Measurements from ENCODE around the gene BTBD9. TPM values are rescaled to one million over a fixed set of nuclear protein-coding genes. Genes with fewer than 3 reads are reported as not detected.
A peak's percentile ranks its signal among the peaks of the same experiment; 100 is the strongest.

BTBD9 gene
- total and polyA plus RNA-seq, 4 experiments from 2014 or later = 5.2 to 40.4 (median 32.3) TPM

- peaks cover 35 to 44% of the 10 kb centered on the region in 2 donors for H3K36me3 Mint-ChIP-seq
- H3K4me3 ChIP-seq (ENCODE audit: low read length in 2 of 2) = no peak overlapping the region
- no peak overlapping the region for H3K27ac ChIP-seq (ENCODE audit: low read depth, low read length)
- no peaks in the 10 kb centered on the region for H3K36me3 ChIP-seq (ENCODE audit: insufficient read depth, low read length)
- H3K27me3 ChIP-seq (ENCODE audit: insufficient read depth, low read length) = no peaks in the 10 kb centered on the region
- ChIA-PET CTCF (ENCODE audit: partially characterized antibody) (no interaction called here), POLR2A (ENCODE audit: partially characterized antibody) (no interaction called here)
- H3K4me3 Mint-ChIP-seq = no peak overlapping the region
- intact Hi-C loops (cut with micrococcal nuclease) = no loop called here
- H3K4me1 ChIP-seq (ENCODE audit: insufficient read depth, low read length) = no peaks in the 10 kb centered on the region
- no peak overlapping the region for H3K27ac Mint-ChIP-seq
- peaks cover 0 to 4% (median 3%) of the 10 kb centered on the region in 4 donors for H3K4me1 Mint-ChIP-seq
- no peaks in the 10 kb centered on the region for H3K9me3 ChIP-seq (ENCODE audit: control insufficient read depth in 1 of 2, low read length in 2 of 2)
- no peak for DNase-seq
- H3K9me3 Mint-ChIP-seq = no peaks in the 10 kb centered on the region
- H3K27me3 Mint-ChIP-seq = no peaks in the 10 kb centered on the region
Observed at GRCh38 chr6:38283734-38284362, 355.9 kb downstream of the BTBD9 start.

GRCh38 chr6:38282911-38283310 is 356.8 kb downstream of the BTBD9 start:
- no peaks in the 10 kb centered on the region for H3K36me3 ChIP-seq (ENCODE audit: insufficient read depth, low read length)
- H3K27me3 ChIP-seq (ENCODE audit: insufficient read depth, low read length) = no peaks in the 10 kb centered on the region
- H3K4me1 ChIP-seq (ENCODE audit: insufficient read depth, low read length) = no peaks in the 10 kb centered on the region
- H3K27ac Mint-ChIP-seq = peak overlapping the region in 1 of 7 donors; percentile 20
- peaks cover 38 to 47% of the 10 kb centered on the region in 2 donors for H3K36me3 Mint-ChIP-seq
- H3K27ac ChIP-seq (ENCODE audit: low read depth, low read length) = no peak overlapping the region
- intact Hi-C loops (cut with micrococcal nuclease) = no loop called here
- H3K4me3 ChIP-seq (ENCODE audit: low read length in 2 of 2) = no peak overlapping the region
- POLR2A ChIA-PET (ENCODE audit: partially characterized antibody) = no interaction called here
- no peak for DNase-seq
- CTCF ChIA-PET (ENCODE audit: partially characterized antibody) = no interaction called here
- H3K9me3 ChIP-seq (ENCODE audit: control insufficient read depth in 1 of 2, low read length in 2 of 2) = no peaks in the 10 kb centered on the region
- no peaks in the 10 kb centered on the region for H3K9me3 Mint-ChIP-seq
- H3K4me1 Mint-ChIP-seq = peaks cover 0 to 4% (median 3%) of the 10 kb centered on the region in 4 donors
- H3K4me3 Mint-ChIP-seq = no peak overlapping the region
- no peaks in the 10 kb centered on the region for H3K27me3 Mint-ChIP-seq

GRCh38 chr6:38281126-38281525 is 358.6 kb downstream of the BTBD9 start:
- no peak overlapping the region for H3K27ac ChIP-seq (ENCODE audit: low read depth, low read length)
- ChIA-PET POLR2A (ENCODE audit: partially characterized antibody) (no interaction called here), CTCF (ENCODE audit: partially characterized antibody) (interaction anchor here (0.5 kb wide), 1 partner anchor 72 kb away, joined by 3 read pairs; no protein-coding TSS in a partner anchor)
- H3K9me3 ChIP-seq (ENCODE audit: control insufficient read depth in 1 of 2, low read length in 2 of 2) = no peaks in the 10 kb centered on the region
- no peaks in the 10 kb centered on the region for H3K4me1 ChIP-seq (ENCODE audit: insufficient read depth, low read length)
- Mint-ChIP-seq H3K4me3 (no peak overlapping the region), H3K4me1 (peaks cover 0 to 4% (median 3%) of the 10 kb centered on the region in 4 donors), H3K27me3 (no peaks in the 10 kb centered on the region), H3K9me3 (peaks cover 0 to 4% (median 0%) of the 10 kb centered on the region in 8 donors), H3K27ac (peak overlapping the region in 1 of 7 donors; percentile 79), H3K36me3 (peaks cover 35 to 43% of the 10 kb centered on the region in 2 donors)
- H3K27me3 ChIP-seq (ENCODE audit: insufficient read depth, low read length) = no peaks in the 10 kb centered on the region
- no peak for DNase-seq
- H3K36me3 ChIP-seq (ENCODE audit: insufficient read depth, low read length) = no peaks in the 10 kb centered on the region
- H3K4me3 ChIP-seq (ENCODE audit: low read length in 2 of 2) = no peak overlapping the region
- intact Hi-C loops (cut with micrococcal nuclease) = no loop called here

GRCh38 chr6:38279963-38280588 is 359.7 kb downstream of the BTBD9 start:
- intact Hi-C loops (cut with micrococcal nuclease) = no loop called here
- H3K4me3 ChIP-seq (ENCODE audit: low read length in 2 of 2) = no peak overlapping the region
- H3K27ac ChIP-seq (ENCODE audit: low read depth, low read length) = no peak overlapping the region
- CTCF ChIA-PET (ENCODE audit: partially characterized antibody) = no interaction called here
- no peaks in the 10 kb centered on the region for H3K27me3 ChIP-seq (ENCODE audit: insufficient read depth, low read length)
- H3K36me3 Mint-ChIP-seq = peaks cover 29 to 35% of the 10 kb centered on the region in 2 donors
- no peaks in the 10 kb centered on the region for H3K4me1 ChIP-seq (ENCODE audit: insufficient read depth, low read length)
- H3K9me3 ChIP-seq (ENCODE audit: control insufficient read depth in 1 of 2, low read length in 2 of 2) = no peaks in the 10 kb centered on the region
- H3K4me1 Mint-ChIP-seq = peaks cover 0 to 3% (median under 1%) of the 10 kb centered on the region in 4 donors
- peaks cover 0 to 4% (median 0%) of the 10 kb centered on the region in 8 donors for H3K9me3 Mint-ChIP-seq
- POLR2A ChIA-PET (ENCODE audit: partially characterized antibody) = no interaction called here
- no peak for DNase-seq
- no peaks in the 10 kb centered on the region for H3K36me3 ChIP-seq (ENCODE audit: insufficient read depth, low read length)
- H3K4me3 Mint-ChIP-seq = no peak overlapping the region
- peak overlapping the region in 1 of 7 donors; percentile 3 for H3K27ac Mint-ChIP-seq
- no peaks in the 10 kb centered on the region for H3K27me3 Mint-ChIP-seq

GRCh38 chr6:38279423-38279822 is 360.3 kb downstream of the BTBD9 start:
- peaks cover 0 to 1% (median 0%) of the 10 kb centered on the region in 4 donors for H3K4me1 Mint-ChIP-seq
- no peak for DNase-seq
- no peaks in the 10 kb centered on the region for H3K27me3 Mint-ChIP-seq
- CTCF ChIA-PET (ENCODE audit: partially characterized antibody) = no interaction called here
- Histone ChIP-seq H3K27ac (ENCODE audit: low read depth, low read length) (no peak overlapping the region), H3K9me3 (ENCODE audit: control insufficient read depth in 1 of 2, low read length in 2 of 2) (no peaks in the 10 kb centered on the region), H3K36me3 (ENCODE audit: insufficient read depth, low read length) (no peaks in the 10 kb centered on the region), H3K27me3 (ENCODE audit: insufficient read depth, low read length) (no peaks in the 10 kb centered on the region), H3K4me1 (ENCODE audit: insufficient read depth, low read length) (no peaks in the 10 kb centered on the region), H3K4me3 (ENCODE audit: low read length in 2 of 2) (no peak overlapping the region)
- POLR2A ChIA-PET (ENCODE audit: partially characterized antibody) = no interaction called here
- no peak overlapping the region for H3K27ac Mint-ChIP-seq
- H3K36me3 Mint-ChIP-seq = peaks cover 24 to 28% of the 10 kb centered on the region in 2 donors
- intact Hi-C loops (cut with micrococcal nuclease) = no loop called here
- peaks cover 0 to 4% (median 0%) of the 10 kb centered on the region in 8 donors for H3K9me3 Mint-ChIP-seq
- no peak overlapping the region for H3K4me3 Mint-ChIP-seq

- peaks cover 7 to 19% (median 11%) of the 10 kb centered on the region in 4 donors for H3K4me1 Mint-ChIP-seq
- peak overlapping the region in 2 of 7 donors; percentile 1 to 8 for H3K27ac Mint-ChIP-seq
- Histone ChIP-seq H3K9me3 (ENCODE audit: control insufficient read depth in 1 of 2, low read length in 2 of 2) (no peaks in the 10 kb centered on the region), H3K4me1 (ENCODE audit: insufficient read depth, low read length) (peaks cover 10% of the 10 kb centered on the region), H3K4me3 (ENCODE audit: low read length in 2 of 2) (no peak overlapping the region), H3K27me3 (ENCODE audit: insufficient read depth, low read length) (no peaks in the 10 kb centered on the region), H3K36me3 (ENCODE audit: insufficient read depth, low read length) (no peaks in the 10 kb centered on the region), H3K27ac (ENCODE audit: low read depth, low read length) (no peak overlapping the region)
- POLR2A ChIA-PET (ENCODE audit: partially characterized antibody) = no interaction called here
- CTCF ChIA-PET (ENCODE audit: partially characterized antibody) = no interaction called here
- DNase-seq = no peak
- intact Hi-C loops (cut with micrococcal nuclease) = no loop called here
- H3K36me3 Mint-ChIP-seq = peaks cover 15 to 25% of the 10 kb centered on the region in 2 donors
- H3K4me3 Mint-ChIP-seq = no peak overlapping the region
- H3K9me3 Mint-ChIP-seq = peaks cover 0 to 4% (median 0%) of the 10 kb centered on the region in 8 donors
- no peaks in the 10 kb centered on the region for H3K27me3 Mint-ChIP-seq
Observed at GRCh38 chr6:38273325-38273724, 366.4 kb downstream of the BTBD9 start.

- H3K9me3 Mint-ChIP-seq = peaks cover 0 to 4% (median 0%) of the 10 kb centered on the region in 8 donors
- CTCF ChIA-PET (ENCODE audit: partially characterized antibody) = no interaction called here
- Histone ChIP-seq H3K27me3 (ENCODE audit: insufficient read depth, low read length) (no peaks in the 10 kb centered on the region), H3K27ac (ENCODE audit: low read depth, low read length) (no peak overlapping the region), H3K4me1 (ENCODE audit: insufficient read depth, low read length) (peaks cover 10% of the 10 kb centered on the region), H3K4me3 (ENCODE audit: low read length in 2 of 2) (no peak overlapping the region), H3K36me3 (ENCODE audit: insufficient read depth, low read length) (no peaks in the 10 kb centered on the region), H3K9me3 (ENCODE audit: control insufficient read depth in 1 of 2, low read length in 2 of 2) (no peaks in the 10 kb centered on the region)
- POLR2A ChIA-PET (ENCODE audit: partially characterized antibody) = no interaction called here
- peaks cover 9 to 20% of the 10 kb centered on the region in 2 donors for H3K36me3 Mint-ChIP-seq
- H3K27me3 Mint-ChIP-seq = no peaks in the 10 kb centered on the region
- H3K27ac Mint-ChIP-seq = no peak overlapping the region
- intact Hi-C loops (cut with micrococcal nuclease) = no loop called here
- peak overlapping the region in 1 of 8 donors; percentile 18 for H3K4me3 Mint-ChIP-seq
- H3K4me1 Mint-ChIP-seq = peaks cover 7 to 19% (median 12%) of the 10 kb centered on the region in 4 donors
- no peak for DNase-seq
Observed at GRCh38 chr6:38272222-38272621, 367.5 kb downstream of the BTBD9 start.

Data from CD4-positive, alpha-beta memory T cell (primary cell).